Measurements from ENCODE around the gene GRM8. TPM values are rescaled to one million over a fixed set of nuclear protein-coding genes. Genes with fewer than 3 reads are reported as not detected.

GRM8 gene
- total RNA-seq, 1 donor from 2014 or later: not detected

- TF ChIP-seq CTCF (IDR thresholded peaks at IDR 0.05): no peak
- DNase-seq (no peak), ATAC-seq (no peak)
Observed at GRCh38 chr7:126774077-126774476, 478.7 kb downstream of the GRM8 start.

DNA sequence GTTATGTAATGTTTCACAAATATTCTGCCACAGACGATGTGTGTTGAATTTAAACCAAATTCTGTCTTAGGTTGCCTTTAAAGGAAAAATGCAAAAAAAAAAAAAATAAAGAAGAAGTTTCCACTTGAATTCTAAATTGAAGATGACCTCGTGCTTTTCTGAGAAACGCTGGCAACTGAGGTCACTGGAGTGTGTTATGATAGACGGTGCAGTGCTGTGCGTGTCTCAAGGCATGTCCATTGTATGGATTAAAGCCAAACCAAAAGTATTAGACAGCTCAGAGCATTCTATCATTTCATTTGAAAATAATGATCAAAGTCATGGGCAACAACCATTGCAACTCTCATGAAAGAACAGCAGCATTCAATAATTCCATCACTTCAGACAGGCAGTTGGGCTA, 483.9 kb downstream of the GRM8 start:
- Histone ChIP-seq H3K36me3 (no peaks in the 10 kb centered on the region), H3K9me3 (no peaks in the 10 kb centered on the region), H3K4me3 (no peak overlapping the region), H3K27me3 (no peaks in the 10 kb centered on the region), H3K4me1 (no peaks in the 10 kb centered on the region), H3K27ac (no peak overlapping the region)
- intact Hi-C loops (cut with DNase I): no loop called here
- DNase-seq: no peak
- no peak for TF ChIP-seq CTCF (IDR thresholded peaks at IDR 0.05)
- no peak for ATAC-seq

More at GRCh38 chr7:126774077-126774476, 478.7 kb downstream of the GRM8 start:
- no peaks in the 10 kb centered on the region for H3K9me3 ChIP-seq
- H3K27ac ChIP-seq: no peak overlapping the region
- H3K36me3 ChIP-seq: no peaks in the 10 kb centered on the region
- no peak overlapping the region for H3K4me3 ChIP-seq
- H3K4me1 ChIP-seq: no peaks in the 10 kb centered on the region
- H3K27me3 ChIP-seq: no peaks in the 10 kb centered on the region
- intact Hi-C loops (cut with DNase I): no loop called here

GRCh38 chr7:126760914-126761577, 491.7 kb downstream of the GRM8 start:
- H3K27me3 ChIP-seq: no peaks in the 10 kb centered on the region
- ATAC-seq (no peak), DNase-seq (no peak)
- H3K36me3 ChIP-seq: no peaks in the 10 kb centered on the region
- H3K4me1 ChIP-seq: no peaks in the 10 kb centered on the region
- H3K9me3 ChIP-seq: no peaks in the 10 kb centered on the region
- H3K4me3 ChIP-seq: no peak overlapping the region
- no peak overlapping the region for H3K27ac ChIP-seq
- intact Hi-C loops (cut with DNase I): no loop called here
- no peak for TF ChIP-seq CTCF (IDR thresholded peaks at IDR 0.05)

- ATAC-seq (no peak), DNase-seq (no peak)
- Histone ChIP-seq H3K9me3 (no peaks in the 10 kb centered on the region), H3K36me3 (no peaks in the 10 kb centered on the region), H3K27me3 (no peaks in the 10 kb centered on the region), H3K4me3 (no peak overlapping the region), H3K27ac (no peak overlapping the region), H3K4me1 (no peaks in the 10 kb centered on the region)
- TF ChIP-seq CTCF (IDR thresholded peaks at IDR 0.05): no peak
- intact Hi-C loops (cut with DNase I): no loop called here
Observed at GRCh38 chr7:126755381-126755780, 497.4 kb downstream of the GRM8 start.

DNA sequence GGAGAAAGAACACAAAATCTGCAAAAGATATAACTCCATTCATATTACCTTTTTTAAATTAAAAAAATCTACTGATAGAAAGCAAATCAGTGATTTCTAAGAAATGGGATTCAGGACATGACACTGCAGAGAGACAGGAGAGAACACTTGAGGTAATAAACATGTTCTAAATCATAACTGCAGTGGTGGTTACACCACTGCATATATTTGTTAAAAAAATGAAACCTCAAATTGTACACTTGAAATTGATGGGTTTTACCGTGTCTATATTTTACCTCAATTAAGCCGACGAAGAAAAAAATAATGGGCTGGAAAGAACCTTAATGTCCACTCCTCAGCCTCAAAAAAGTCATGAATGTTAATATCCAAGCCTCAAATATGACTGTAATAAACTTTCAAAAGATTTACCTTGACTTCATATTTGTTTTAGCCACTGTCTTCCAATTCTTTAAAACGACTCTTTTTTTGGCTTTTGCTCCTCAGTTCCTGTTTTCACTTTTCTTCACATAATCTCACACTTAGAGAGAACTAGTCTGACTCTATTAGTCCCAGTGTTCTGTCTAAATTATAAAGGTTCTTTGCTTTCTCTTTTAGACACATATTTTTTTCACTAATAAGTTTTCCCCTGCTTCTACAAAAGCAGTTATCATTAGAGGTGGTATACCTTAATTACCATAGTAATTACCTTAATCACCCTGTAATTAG, 502.4 kb downstream of the GRM8 start:
- no peaks in the 10 kb centered on the region for H3K36me3 ChIP-seq
- H3K9me3 ChIP-seq: no peaks in the 10 kb centered on the region
- intact Hi-C loops (cut with DNase I): no loop called here
- DNase-seq (no peak), ATAC-seq (no peak)
- H3K4me1 ChIP-seq: no peaks in the 10 kb centered on the region
- H3K27me3 ChIP-seq: no peaks in the 10 kb centered on the region
- no peak overlapping the region for H3K4me3 ChIP-seq
- no peak overlapping the region for H3K27ac ChIP-seq
- TF ChIP-seq CTCF (IDR thresholded peaks at IDR 0.05): no peak

Data from upper lobe of right lung (tissue), 1 donor.